ENCODE results near the gene TIPRL. TPM values are rescaled to one million over a fixed set of nuclear protein-coding genes. Genes with fewer than 3 reads are reported as not detected.
A peak's percentile ranks its signal among the peaks of the same experiment; 100 is the strongest.

The TIPRL gene
- total and polyA plus RNA-seq, 2 donors (not counting 1 experiment from before 2014, with no cell fraction given): 5.1 to 24.9 TPM

- peaks cover 15% of the 10 kb centered on the region for H3K4me1 Mint-ChIP-seq
- ChIA-PET POLR2A (no interaction called here), CTCF (no interaction called here)
- H3K4me2 ChIP-seq (replicated peaks; ENCODE audit: low read depth, low read length, poor library complexity, severe bottlenecking): no peak overlapping the region
- no peak overlapping the region for H3K9ac ChIP-seq (ENCODE audit: low read length)
- peaks cover 15% of the 10 kb centered on the region in 2 donors for H3K4me1 ChIP-seq (ENCODE audit: control insufficient read depth in 2 of 2, insufficient read depth in 2 of 2, low read length in 2 of 2)
- 87% methylated on average over 1 of the region's 2 CpGs for WGBS (ENCODE audit: insufficient coverage)
- peaks cover 3% of the 10 kb centered on the region for H3K27me3 Mint-ChIP-seq
- no peaks in the 10 kb centered on the region for H3K36me3 ChIP-seq (replicated peaks in 1 of 2; ENCODE audit: control extremely low read depth in 1 of 2, control insufficient read depth in 1 of 2, extremely low read depth in 1 of 2, insufficient read depth in 2 of 2, low read length in 1 of 2)
- H3K9me3 ChIP-seq (ENCODE audit: control extremely low read depth in 1 of 3, control insufficient read depth in 2 of 3, insufficient read depth in 1 of 3, low read length in 2 of 3): peaks cover 7 to 23% (median 10%) of the 10 kb centered on the region in 3 donors
- no peaks in the 10 kb centered on the region for H3K27me3 ChIP-seq (replicated peaks in 1 of 4; ENCODE audit: control extremely low read depth in 1 of 4, control insufficient read depth in 3 of 4, insufficient read depth in 4 of 4, low read length in 3 of 4)
- H3K79me2 ChIP-seq (ENCODE audit: control insufficient read depth, insufficient read depth, low read length): no peaks in the 10 kb centered on the region
- DNase-seq (no peak), ATAC-seq (ENCODE audit: low read depth) (no peak)
- intact Hi-C loops (cut with micrococcal nuclease): no loop called here
- H3K27ac ChIP-seq (ENCODE audit: low read length in 2 of 2): no peak overlapping the region
- TF ChIP-seq EZH2 (IDR thresholded peaks at IDR 0.05; ENCODE audit: borderline replicate concordance, insufficient read depth, low read depth, low read length, poor library complexity, severe bottlenecking): no peak
- TF ChIP-seq, protein P1, sequence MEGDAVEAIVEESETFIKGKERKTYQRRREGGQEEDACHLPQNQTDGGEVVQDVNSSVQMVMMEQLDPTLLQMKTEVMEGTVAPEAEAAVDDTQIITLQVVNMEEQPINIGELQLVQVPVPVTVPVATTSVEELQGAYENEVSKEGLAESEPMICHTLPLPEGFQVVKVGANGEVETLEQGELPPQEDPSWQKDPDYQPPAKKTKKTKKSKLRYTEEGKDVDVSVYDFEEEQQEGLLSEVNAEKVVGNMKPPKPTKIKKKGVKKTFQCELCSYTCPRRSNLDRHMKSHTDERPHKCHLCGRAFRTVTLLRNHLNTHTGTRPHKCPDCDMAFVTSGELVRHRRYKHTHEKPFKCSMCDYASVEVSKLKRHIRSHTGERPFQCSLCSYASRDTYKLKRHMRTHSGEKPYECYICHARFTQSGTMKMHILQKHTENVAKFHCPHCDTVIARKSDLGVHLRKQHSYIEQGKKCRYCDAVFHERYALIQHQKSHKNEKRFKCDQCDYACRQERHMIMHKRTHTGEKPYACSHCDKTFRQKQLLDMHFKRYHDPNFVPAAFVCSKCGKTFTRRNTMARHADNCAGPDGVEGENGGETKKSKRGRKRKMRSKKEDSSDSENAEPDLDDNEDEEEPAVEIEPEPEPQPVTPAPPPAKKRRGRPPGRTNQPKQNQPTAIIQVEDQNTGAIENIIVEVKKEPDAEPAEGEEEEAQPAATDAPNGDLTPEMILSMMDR (IDR thresholded peaks at IDR 0.05): no peak
- H4K20me1 ChIP-seq (ENCODE audit: control insufficient read depth, insufficient read depth, low read length, poor library complexity, severe bottlenecking): no peaks in the 10 kb centered on the region
- no peak overlapping the region for H3K4me3 Mint-ChIP-seq
- peaks cover 11% of the 10 kb centered on the region for H3K9me3 Mint-ChIP-seq (ENCODE audit: insufficient read depth)
- no peak overlapping the region for H3K27ac Mint-ChIP-seq
- no peak overlapping the region for H3K4me3 ChIP-seq (ENCODE audit: control extremely low read depth in 1 of 5, extremely low read depth in 1 of 5, insufficient read depth in 1 of 5, low read depth in 2 of 5, low read length in 4 of 5)
- no peak overlapping the region for H2AFZ ChIP-seq (ENCODE audit: insufficient read depth, low read depth, low read length, poor library complexity, severe bottlenecking)
These were observed 17.3 kb upstream of the TIPRL start for GRCh38 chr1:168161459-168161858.

DNA sequence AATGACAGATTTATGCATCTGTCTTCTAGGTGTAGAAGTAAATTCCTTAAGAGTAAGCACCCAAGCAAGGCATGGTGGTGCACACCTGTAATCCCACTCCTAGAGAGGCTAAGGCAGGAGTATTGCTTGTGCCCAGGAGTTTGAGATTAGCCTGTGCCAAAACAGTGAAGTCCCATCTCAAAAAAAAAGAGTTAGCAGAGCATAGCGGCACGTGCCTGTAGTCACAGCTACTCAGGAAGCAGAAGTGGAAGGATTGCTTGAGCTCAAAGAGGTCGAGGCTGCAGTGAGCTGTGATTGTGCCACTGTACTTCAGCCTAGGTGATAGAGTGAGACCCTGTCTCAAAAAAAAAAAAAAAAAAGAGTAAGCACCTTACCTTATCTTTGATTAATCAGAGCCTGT lies 15.1 kb upstream of the TIPRL start:
- Histone ChIP-seq H3K9me3 (ENCODE audit: control extremely low read depth in 1 of 3, control insufficient read depth in 2 of 3, insufficient read depth in 1 of 3, low read length in 2 of 3) (peaks cover 2 to 19% (median 10%) of the 10 kb centered on the region in 3 donors), H3K27ac (ENCODE audit: low read length in 2 of 2) (no peak overlapping the region), H4K20me1 (ENCODE audit: control insufficient read depth, insufficient read depth, low read length, poor library complexity, severe bottlenecking) (no peaks in the 10 kb centered on the region), H3K4me3 (ENCODE audit: control extremely low read depth in 1 of 5, extremely low read depth in 1 of 5, insufficient read depth in 1 of 5, low read depth in 2 of 5, low read length in 4 of 5) (no peak overlapping the region), H3K79me2 (ENCODE audit: control insufficient read depth, insufficient read depth, low read length) (no peaks in the 10 kb centered on the region), H2AFZ (ENCODE audit: insufficient read depth, low read depth, low read length, poor library complexity, severe bottlenecking) (peak overlapping the region; percentile 5), H3K36me3 (replicated peaks in 1 of 2; ENCODE audit: control extremely low read depth in 1 of 2, control insufficient read depth in 1 of 2, extremely low read depth in 1 of 2, insufficient read depth in 2 of 2, low read length in 1 of 2) (no peaks in the 10 kb centered on the region), H3K9ac (ENCODE audit: low read length) (no peak overlapping the region), H3K4me2 (replicated peaks; ENCODE audit: low read depth, low read length, poor library complexity, severe bottlenecking) (peak overlapping the region; percentile 37), H3K27me3 (replicated peaks in 1 of 4; ENCODE audit: control extremely low read depth in 1 of 4, control insufficient read depth in 3 of 4, insufficient read depth in 4 of 4, low read length in 3 of 4) (no peaks in the 10 kb centered on the region), H3K4me1 (ENCODE audit: control insufficient read depth in 2 of 2, insufficient read depth in 2 of 2, low read length in 2 of 2) (peaks cover 15% of the 10 kb centered on the region in 2 donors)
- ATAC-seq (ENCODE audit: low read depth): peak; percentile 60
- Mint-ChIP-seq H3K27me3 (peaks cover 3% of the 10 kb centered on the region), H3K4me1 (peaks cover 15% of the 10 kb centered on the region), H3K4me3 (no peak overlapping the region), H3K27ac (no peak overlapping the region), H3K9me3 (ENCODE audit: insufficient read depth) (peaks cover 7% of the 10 kb centered on the region)
- 11% methylated on average over 2 of the region's 3 CpGs for WGBS (ENCODE audit: insufficient coverage)
- DNase-seq: peak; percentile 59
- intact Hi-C loops (cut with micrococcal nuclease): no loop called here
- CTCF ChIA-PET: interaction anchor here (0.8 to 1.1 kb wide), 3 partner anchors 18 to 158 kb away, joined by 3 to 5 read pairs (median 4); no protein-coding TSS in a partner anchor
- POLR2A ChIA-PET: no interaction called here
- TF ChIP-seq, protein P1 (IDR thresholded peaks at IDR 0.05): no peak
- TF ChIP-seq EZH2 (IDR thresholded peaks at IDR 0.05; ENCODE audit: borderline replicate concordance, insufficient read depth, low read depth, low read length, poor library complexity, severe bottlenecking): no peak

Measured in B cell (primary cell).